ENCODE data around the gene TMED5.

DNA sequence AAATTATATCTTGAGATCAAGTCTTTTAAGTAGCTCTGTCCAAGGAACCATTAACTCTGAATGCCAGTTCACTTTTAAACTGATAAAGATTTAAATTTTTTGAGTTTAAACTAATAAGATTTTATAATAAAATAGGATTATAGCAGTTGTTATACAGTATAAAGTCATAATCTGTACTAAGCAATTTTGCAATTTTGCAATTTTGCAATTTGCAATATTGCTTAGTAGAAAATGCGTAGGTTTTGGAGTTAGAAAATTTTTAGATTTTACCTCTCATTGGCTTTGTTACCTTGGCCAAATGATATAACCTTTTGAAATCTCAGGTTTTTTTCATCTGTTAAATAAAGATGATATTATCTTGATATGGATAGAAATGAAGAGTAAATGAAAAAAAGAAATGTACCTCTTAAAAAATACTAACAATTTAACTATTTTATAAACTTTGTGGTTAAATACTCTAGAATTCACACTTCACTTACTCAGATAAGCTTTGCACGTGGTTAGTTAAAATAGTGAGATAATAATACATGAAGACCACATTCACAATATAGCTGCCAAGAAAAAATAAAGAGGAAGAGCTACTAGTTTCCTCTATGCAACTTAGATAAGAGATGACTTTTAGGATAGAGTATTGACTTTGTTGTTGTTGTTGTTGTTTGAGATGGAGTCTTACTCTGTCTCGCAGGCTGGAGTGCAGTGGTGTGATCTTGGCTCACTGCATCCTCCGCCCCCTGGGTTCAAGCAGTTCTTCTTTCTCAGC is 14.2 kb upstream of the TMED5 start:
- TF ChIP-seq CTCF (conservative IDR thresholded peaks at IDR 0.05; ENCODE audit: low read depth, low read length) (no peak), EZH2 (IDR thresholded peaks at IDR 0.05; ENCODE audit: low read length, unreplicated experiment) (no peak), EZH2phosphoT487 (IDR thresholded peaks at IDR 0.05; ENCODE audit: borderline replicate concordance, low read length) (no peak)
